MM.1S (cell line): ENCODE data around the gene DIS3L2.

ENCODE experiments used
- DNase-seq: peaks from one replicate; pipeline ENCODE4 v3.0.0-alpha.2; 2015
- H2AFZ ChIP-seq: fragments of 300-600 bp; sonication (generic); 2 replicates; pipeline ENCODE4 v1.6.0; 2016; ENCODE audit warnings: antibody characterized with exemption, low read length
- H3F3A ChIP-seq: fragments of 300-600 bp; sonication (generic); 2 replicates; pipeline ENCODE4 v1.6.1; 2016; ENCODE audit warnings: mild to moderate bottlenecking, antibody characterized with exemption, low read length, moderate library complexity, mixed read lengths; ENCODE audit not compliant: insufficient read depth
- H3K27ac ChIP-seq: fragments of 300-600 bp; sonication (generic); 2 replicates; pipeline ENCODE4 v1.5.1; 2016; ENCODE audit warnings: mild to moderate bottlenecking, low read length
- H3K27me3 ChIP-seq: fragments of 300-600 bp; sonication (generic); replicated peaks from 2 replicates; pipeline ENCODE4 v1.6.0; 2016; ENCODE audit warnings: low read length; ENCODE audit not compliant: insufficient read depth
- H3K36me3 ChIP-seq: fragments of 300-600 bp; sonication (generic); replicated peaks from 2 replicates; pipeline ENCODE4 v1.6.1; 2016; ENCODE audit warnings: mild to moderate bottlenecking, low read length, mixed read lengths; ENCODE audit not compliant: insufficient read depth
- H3K4me1 ChIP-seq: fragments of 300-600 bp; sonication (generic); 2 replicates; pipeline ENCODE4 v1.6.1; 2016; ENCODE audit warnings: low read length, mixed read lengths
- H3K4me2 ChIP-seq: fragments of 300-600 bp; sonication (generic); 2 replicates; pipeline ENCODE4 v1.6.0; 2016; ENCODE audit warnings: low read depth, low read length
- H3K4me3 ChIP-seq: fragments of 300-600 bp; sonication (generic); 2 replicates; pipeline ENCODE4 v1.5.1; 2016; ENCODE audit warnings: low read length, mixed read lengths
- H3K79me2 ChIP-seq: fragments of 300-600 bp; sonication (generic); 2 replicates; pipeline ENCODE4 v1.6.1; 2016; ENCODE audit warnings: mixed run types, low read length, mixed read lengths
- H3K9ac ChIP-seq: fragments of 300-600 bp; sonication (generic); 2 replicates; pipeline ENCODE4 v1.6.1; 2016; ENCODE audit warnings: low read length, mixed read lengths
- H3K9me2 ChIP-seq: fragments of 300-600 bp; sonication (generic); replicated peaks from 2 replicates; pipeline ENCODE4 v1.6.1; 2016; ENCODE audit warnings: mild to moderate bottlenecking, low read length, mixed read lengths; ENCODE audit not compliant: insufficient read depth
- H3K9me3 ChIP-seq: fragments of 300-600 bp; sonication (generic); replicated peaks from 2 replicates; pipeline ENCODE4 v1.6.1; 2016; ENCODE audit warnings: mild to moderate bottlenecking, low read length, mixed read lengths; ENCODE audit not compliant: insufficient read depth
- H4K20me1 ChIP-seq: fragments of 300-600 bp; sonication (generic); 2 replicates; pipeline ENCODE4 v1.6.1; 2016; ENCODE audit warnings: mild to moderate bottlenecking, low read length, moderate library complexity, mixed read lengths; ENCODE audit not compliant: insufficient read depth
- CTCF ChIP-seq: fragments of 300-600 bp; sonication (generic); IDR thresholded peaks from 2 replicates; pipeline ENCODE4 v1.5.1; 2016; ENCODE audit warnings: antibody characterized with exemption, low read length, mixed read lengths
- EZH2 ChIP-seq: fragments of 300-600 bp; sonication (generic); optimal IDR thresholded peaks from 2 replicates; pipeline ENCODE3; 2017; ENCODE audit warnings: low read depth, mild to moderate bottlenecking, antibody characterized with exemption, low read length, mixed read lengths
- EZH2phosphoT487 ChIP-seq: fragments of 300-600 bp; sonication (generic); IDR thresholded peaks from 2 replicates; pipeline ENCODE4 v1.6.1; 2018; ENCODE audit warnings: antibody characterized with exemption, low read length

Gene DIS3L2

DNA sequence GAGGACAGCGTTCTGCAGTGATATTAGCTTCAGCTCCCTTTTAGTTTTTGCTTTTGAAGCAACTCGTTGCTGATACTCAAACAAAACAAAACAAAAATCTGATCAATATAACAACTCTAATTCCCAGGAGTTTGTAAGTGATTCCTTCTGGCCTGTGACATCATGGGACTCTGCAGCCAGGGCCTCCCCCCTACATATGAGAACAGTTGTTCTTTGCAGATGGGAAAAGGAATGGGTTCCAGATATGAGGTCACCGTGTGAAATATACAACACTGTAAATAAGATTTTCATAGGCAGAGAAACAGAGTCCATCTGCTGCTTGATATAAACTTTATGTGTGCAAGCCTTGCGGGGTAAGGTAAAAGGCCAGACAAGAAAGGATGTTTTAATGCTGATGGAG is 56.7 kb downstream of the DIS3L2 start:
- no peaks in the 10 kb centered on the region; the same call in 1 of the 2 replicates for H3K36me3 ChIP-seq
- DNase-seq: no peak
- H3K4me1 ChIP-seq: peaks cover 15% of the 10 kb centered on the region
- no peak overlapping the region for H3K4me3 ChIP-seq
- H3K9me2 ChIP-seq: no peaks in the 10 kb centered on the region
- H3K27ac ChIP-seq: no peak overlapping the region
- H2AFZ ChIP-seq: no peak overlapping the region
- H4K20me1 ChIP-seq: no peaks in the 10 kb centered on the region
- no peak overlapping the region for H3K4me2 ChIP-seq
- H3F3A ChIP-seq: peaks cover 5% of the 10 kb centered on the region; the same call in 1 of the 2 replicates
- no peaks in the 10 kb centered on the region for H3K9me3 ChIP-seq
- TF ChIP-seq EZH2phosphoT487: no peak
- TF ChIP-seq CTCF: no peak
- TF ChIP-seq EZH2: no peak
- no peak overlapping the region for H3K9ac ChIP-seq
- H3K27me3 ChIP-seq: no peaks in the 10 kb centered on the region
- H3K79me2 ChIP-seq: no peaks in the 10 kb centered on the region

GRCh38 chr2:232022718-232023117 is 61.2 kb downstream of the DIS3L2 start:
- Histone ChIP-seq H3K79me2 (no peaks in the 10 kb centered on the region), H3K9me3 (no peaks in the 10 kb centered on the region), H3F3A (peaks cover 19% of the 10 kb centered on the region), H3K4me2 (no peak overlapping the region), H3K36me3 (no peaks in the 10 kb centered on the region), H2AFZ (no peak overlapping the region), H3K4me1 (peaks cover 22% of the 10 kb centered on the region), H3K9ac (no peak overlapping the region), H3K27me3 (no peaks in the 10 kb centered on the region), H3K27ac (no peak overlapping the region), H3K4me3 (no peak overlapping the region), H3K9me2 (no peaks in the 10 kb centered on the region), H4K20me1 (no peaks in the 10 kb centered on the region)
- TF ChIP-seq EZH2phosphoT487: no peak
- TF ChIP-seq EZH2: no peak
- TF ChIP-seq CTCF: no peak
- DNase-seq: no peak

GRCh38 chr2:232023426-232023825 is 61.9 kb downstream of the DIS3L2 start:
- no peak overlapping the region for H2AFZ ChIP-seq
- H3K79me2 ChIP-seq: no peaks in the 10 kb centered on the region
- no peaks in the 10 kb centered on the region for H3K27me3 ChIP-seq

More at GRCh38 chr2:232023426-232023825, 61.9 kb downstream of the DIS3L2 start:
- H3K9me2 ChIP-seq: no peaks in the 10 kb centered on the region
- no peak overlapping the region for H3K4me2 ChIP-seq
- no peaks in the 10 kb centered on the region for H4K20me1 ChIP-seq
- H3K4me1 ChIP-seq: peaks cover 29% of the 10 kb centered on the region
- no peak overlapping the region for H3K4me3 ChIP-seq
- no peak for DNase-seq
- peaks cover 22% of the 10 kb centered on the region for H3F3A ChIP-seq
- no peaks in the 10 kb centered on the region for H3K36me3 ChIP-seq
- no peak overlapping the region for H3K27ac ChIP-seq
- H3K9me3 ChIP-seq: no peaks in the 10 kb centered on the region
- no peak for TF ChIP-seq EZH2
- TF ChIP-seq CTCF: no peak
- no peak for TF ChIP-seq EZH2phosphoT487
- no peak overlapping the region for H3K9ac ChIP-seq
